ENCODE data around the gene ZNF12. TPM values are rescaled to one million over a fixed set of nuclear protein-coding genes. Genes with fewer than 3 reads are reported as not detected.

The ZNF12 gene
- polyA plus RNA-seq, 3 donors, result 4.9 to 8.1 (median 5.7) TPM

DNA sequence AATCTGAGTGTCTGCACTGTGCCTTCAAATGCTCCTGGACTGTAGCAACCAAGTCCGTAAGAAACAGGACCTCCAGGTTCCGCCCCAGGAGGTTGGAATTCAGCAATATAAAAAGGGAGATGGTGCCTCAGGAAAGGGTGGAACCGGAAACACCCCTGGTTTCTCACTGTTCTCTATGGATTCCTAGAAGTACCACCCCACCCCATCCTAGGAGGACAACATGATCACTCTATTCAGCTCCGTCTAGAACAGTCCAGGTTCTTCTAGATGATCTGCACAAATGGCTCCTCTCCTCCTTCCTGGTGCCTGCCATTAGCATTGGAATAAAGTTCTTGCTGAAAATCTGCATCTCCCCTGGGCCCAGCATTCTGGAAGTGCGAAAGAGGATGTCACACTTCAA is 7.6 kb upstream of the ZNF12 start:
- peaks cover 4% of the 10 kb centered on the region for H3K4me1 Mint-ChIP-seq
- Histone ChIP-seq H3K79me2 (ENCODE audit: insufficient read depth, low read length) (no peaks in the 10 kb centered on the region), H2AFZ (ENCODE audit: insufficient read depth, low read depth, low read length, poor library complexity, severe bottlenecking) (no peak overlapping the region), H3K4me1 (ENCODE audit: control insufficient read depth in 1 of 2, insufficient read depth in 2 of 2, low read length in 2 of 2) (no peaks in the 10 kb centered on the region), H3K4me3 (replicated peaks in 1 of 3; ENCODE audit: low read depth in 2 of 3, low read length in 3 of 3) (no peak overlapping the region), H3K36me3 (replicated peaks in 1 of 2; ENCODE audit: control insufficient read depth in 1 of 2, insufficient read depth in 2 of 2, low read length in 2 of 2) (no peaks in the 10 kb centered on the region), H4K20me1 (ENCODE audit: insufficient read depth, low read length) (no peaks in the 10 kb centered on the region), H3K27me3 (ENCODE audit: control insufficient read depth in 2 of 2, insufficient read depth in 2 of 2, low read length in 2 of 2) (no peaks in the 10 kb centered on the region), H3K9ac (ENCODE audit: insufficient read depth, low read length, poor library complexity, severe bottlenecking) (no peak overlapping the region), H3K4me2 (replicated peaks; ENCODE audit: extremely low read depth, low read length, poor library complexity, severe bottlenecking) (no peak overlapping the region), H3K27ac (ENCODE audit: low read depth in 1 of 2, low read length in 2 of 2) (no peak overlapping the region), H3K9me3 (replicated peaks in 1 of 2; ENCODE audit: control insufficient read depth in 1 of 2, insufficient read depth in 1 of 2, low read length in 2 of 2) (peaks cover 0 to 3% of the 10 kb centered on the region in 2 donors)
- no peak for DNase-seq
- intact Hi-C loops (cut with micrococcal nuclease), result no loop called here
- no peak overlapping the region for H3K4me3 Mint-ChIP-seq
- TF ChIP-seq, protein P1, sequence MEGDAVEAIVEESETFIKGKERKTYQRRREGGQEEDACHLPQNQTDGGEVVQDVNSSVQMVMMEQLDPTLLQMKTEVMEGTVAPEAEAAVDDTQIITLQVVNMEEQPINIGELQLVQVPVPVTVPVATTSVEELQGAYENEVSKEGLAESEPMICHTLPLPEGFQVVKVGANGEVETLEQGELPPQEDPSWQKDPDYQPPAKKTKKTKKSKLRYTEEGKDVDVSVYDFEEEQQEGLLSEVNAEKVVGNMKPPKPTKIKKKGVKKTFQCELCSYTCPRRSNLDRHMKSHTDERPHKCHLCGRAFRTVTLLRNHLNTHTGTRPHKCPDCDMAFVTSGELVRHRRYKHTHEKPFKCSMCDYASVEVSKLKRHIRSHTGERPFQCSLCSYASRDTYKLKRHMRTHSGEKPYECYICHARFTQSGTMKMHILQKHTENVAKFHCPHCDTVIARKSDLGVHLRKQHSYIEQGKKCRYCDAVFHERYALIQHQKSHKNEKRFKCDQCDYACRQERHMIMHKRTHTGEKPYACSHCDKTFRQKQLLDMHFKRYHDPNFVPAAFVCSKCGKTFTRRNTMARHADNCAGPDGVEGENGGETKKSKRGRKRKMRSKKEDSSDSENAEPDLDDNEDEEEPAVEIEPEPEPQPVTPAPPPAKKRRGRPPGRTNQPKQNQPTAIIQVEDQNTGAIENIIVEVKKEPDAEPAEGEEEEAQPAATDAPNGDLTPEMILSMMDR (IDR thresholded peaks at IDR 0.05), result no peak
- H3K9me3 Mint-ChIP-seq, result peaks cover 2 to 19% (median 8%) of the 10 kb centered on the region in 7 donors
- peaks cover 3 to 19% (median 17%) of the 10 kb centered on the region in 3 donors for H3K27me3 Mint-ChIP-seq (ENCODE audit: low read depth in 3 of 3)
- no peaks in the 10 kb centered on the region for H3K36me3 Mint-ChIP-seq
- 94% methylated on average over 2 of the region's 5 CpGs for WGBS (ENCODE audit: insufficient coverage)
- no peak overlapping the region for H3K27ac Mint-ChIP-seq

- H4K20me1 ChIP-seq (ENCODE audit: insufficient read depth, low read length), result peaks cover 11% of the 10 kb centered on the region
- no peak overlapping the region for H2AFZ ChIP-seq (ENCODE audit: insufficient read depth, low read depth, low read length, poor library complexity, severe bottlenecking)
- H3K9ac ChIP-seq (ENCODE audit: insufficient read depth, low read length, poor library complexity, severe bottlenecking), result no peak overlapping the region
- peaks cover 17 to 23% of the 10 kb centered on the region in 2 donors for H3K4me1 ChIP-seq (ENCODE audit: control insufficient read depth in 1 of 2, insufficient read depth in 2 of 2, low read length in 2 of 2)
- no peak for DNase-seq
- H3K36me3 Mint-ChIP-seq, result peaks cover 5 to 6% of the 10 kb centered on the region in 2 donors
- H3K27me3 Mint-ChIP-seq (ENCODE audit: low read depth in 3 of 3), result peaks cover 9 to 14% (median 9%) of the 10 kb centered on the region in 3 donors
- peaks cover 0 to 2% of the 10 kb centered on the region in 2 donors for H3K27me3 ChIP-seq (ENCODE audit: control insufficient read depth in 2 of 2, insufficient read depth in 2 of 2, low read length in 2 of 2)
- no peak overlapping the region for H3K27ac ChIP-seq (ENCODE audit: low read depth in 1 of 2, low read length in 2 of 2)
- H3K4me1 Mint-ChIP-seq, result peaks cover 16% of the 10 kb centered on the region
- intact Hi-C loops (cut with micrococcal nuclease), result loop anchor here (5.0 to 10.0 kb wide), 3 partner anchors 68 to 115 kb away; partner anchors contain the start of genes INTS15 (in 1 of the 2) and ZNF316 (in 1 of the 2)
- H3K4me3 ChIP-seq (replicated peaks in 1 of 3; ENCODE audit: low read depth in 2 of 3, low read length in 3 of 3), result no peak overlapping the region
- no peak overlapping the region for H3K27ac Mint-ChIP-seq
- peaks cover under 1 to 5% of the 10 kb centered on the region in 2 donors for H3K36me3 ChIP-seq (replicated peaks in 1 of 2; ENCODE audit: control insufficient read depth in 1 of 2, insufficient read depth in 2 of 2, low read length in 2 of 2)
- no peak overlapping the region for H3K4me3 Mint-ChIP-seq
- peaks cover 20% of the 10 kb centered on the region for H3K79me2 ChIP-seq (ENCODE audit: insufficient read depth, low read length)
- H3K4me2 ChIP-seq (replicated peaks; ENCODE audit: extremely low read depth, low read length, poor library complexity, severe bottlenecking), result no peak overlapping the region
- H3K9me3 ChIP-seq (replicated peaks in 1 of 2; ENCODE audit: control insufficient read depth in 1 of 2, insufficient read depth in 1 of 2, low read length in 2 of 2), result peaks cover 0 to 3% of the 10 kb centered on the region in 2 donors
- TF ChIP-seq, protein P1 (IDR thresholded peaks at IDR 0.05), result no peak
- H3K9me3 Mint-ChIP-seq, result peaks cover 12 to 38% (median 18%) of the 10 kb centered on the region in 7 donors
- 97% methylated on average over 5 of the region's 6 CpGs for WGBS (ENCODE audit: insufficient coverage)
Observed at GRCh38 chr7:6709808-6710207, 3.1 kb upstream of the ZNF12 start.

All from CD14-positive monocyte (primary cell).